GM19351 (cell line): Measurements from ENCODE around the gene ARHGAP9.

ENCODE experiments used
- ATAC-seq: cut with Tn5 transposase; IDR thresholded peaks from one replicate; pipeline ENCODE4 v1.9.1; 2021; ENCODE audit warnings: mild to moderate bottlenecking, moderate library complexity; ENCODE audit not compliant: unreplicated experiment

The ARHGAP9 gene

DNA sequence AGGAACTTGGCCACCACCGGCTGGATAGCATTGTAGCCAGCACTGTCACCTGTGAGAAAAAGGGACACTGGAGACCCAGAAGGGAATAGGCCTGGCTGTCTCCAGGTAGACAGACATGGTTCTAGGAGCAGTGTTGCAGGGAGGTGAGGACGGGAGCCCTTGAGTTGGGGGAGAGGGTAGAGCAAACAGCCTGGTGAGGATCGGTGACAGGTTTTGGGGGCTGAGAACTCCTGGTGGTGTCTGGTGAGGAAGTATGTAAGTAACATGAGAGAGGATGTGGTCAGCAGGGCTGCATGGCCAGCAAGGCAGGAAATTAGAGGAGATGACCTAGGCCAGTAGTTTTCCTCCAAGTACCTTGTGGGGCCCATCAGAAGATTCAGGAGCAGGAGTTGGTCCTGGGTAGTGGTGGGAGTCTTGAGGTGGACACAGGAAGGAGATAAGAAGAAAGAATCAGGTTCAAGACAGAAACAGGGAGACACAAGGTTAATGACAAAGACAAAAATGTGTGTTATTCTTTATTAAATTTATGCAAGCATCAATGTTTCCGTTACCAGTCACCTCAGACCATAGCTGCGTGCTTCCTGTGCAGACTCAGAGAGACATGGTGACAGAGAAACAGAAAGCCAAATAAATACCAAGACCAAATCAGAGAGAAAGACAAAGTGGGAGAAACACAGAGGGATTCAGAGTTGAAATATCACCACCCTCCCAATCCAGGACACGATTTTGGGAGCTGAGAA is at the start of gene ARHGAP9:
Gene ARHGAP9, minus strand, starts transcription at position 491 of the 740 bp plus-strand sequence. Its CDS starts 460 bp downstream, at position 31.
- peak; percentile 44 for ATAC-seq

DNA sequence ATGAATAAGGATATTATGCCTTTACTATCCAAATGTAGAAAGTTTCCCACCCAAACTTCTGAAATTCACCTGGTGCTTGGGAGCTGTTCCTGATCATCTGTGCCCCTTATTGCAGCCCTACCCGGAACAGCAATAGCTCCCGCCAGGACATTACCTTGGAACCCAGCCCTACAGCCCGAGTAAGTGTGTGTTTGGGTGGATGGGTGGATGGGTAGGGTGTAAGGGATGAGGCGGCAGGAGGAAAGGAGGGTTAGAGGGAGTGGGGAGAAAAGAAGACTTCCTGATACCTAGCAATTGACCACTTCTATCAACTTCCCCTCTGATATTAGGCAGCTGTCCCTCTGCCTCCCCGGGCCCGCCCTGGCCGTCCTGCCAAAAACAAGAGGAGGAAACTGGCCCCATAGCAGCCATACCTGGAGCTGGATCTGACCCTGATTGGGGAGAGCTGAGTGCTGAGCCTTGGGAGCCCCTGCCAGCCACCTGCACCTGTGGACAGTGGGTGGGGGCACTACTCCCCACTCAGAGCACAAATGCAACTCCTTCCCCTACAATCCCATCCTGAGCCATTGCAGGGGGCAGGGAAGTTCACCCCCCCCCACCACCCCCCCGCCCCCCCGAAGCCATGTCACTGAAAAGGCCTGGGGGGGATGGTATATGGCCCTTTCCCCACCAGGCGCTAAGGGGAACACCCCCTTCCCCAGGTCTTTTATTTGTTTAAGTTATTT is 49.3 kb upstream of the ARHGAP9 start:
- no peak for ATAC-seq

DNA sequence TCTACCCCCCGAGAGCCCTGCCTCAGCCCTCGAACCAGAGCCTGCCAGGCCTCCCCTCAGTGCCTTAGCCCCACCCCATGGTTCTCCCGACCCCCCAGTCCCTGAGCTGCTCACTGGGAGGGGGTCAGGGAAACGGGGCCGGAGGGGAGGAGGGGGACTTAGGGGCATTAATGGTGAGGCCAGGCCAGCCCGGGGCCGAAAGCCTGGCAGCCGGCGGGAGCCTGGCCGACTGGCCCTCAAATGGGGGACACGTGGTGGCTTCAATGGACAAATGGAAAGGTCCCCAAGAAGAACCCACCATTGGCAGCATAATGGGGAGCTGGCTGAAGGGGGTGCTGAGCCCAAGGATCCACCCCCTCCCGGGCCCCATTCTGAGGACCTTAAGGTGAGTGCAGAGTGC is 48.5 kb upstream of the ARHGAP9 start:
- no peak for ATAC-seq

DNA sequence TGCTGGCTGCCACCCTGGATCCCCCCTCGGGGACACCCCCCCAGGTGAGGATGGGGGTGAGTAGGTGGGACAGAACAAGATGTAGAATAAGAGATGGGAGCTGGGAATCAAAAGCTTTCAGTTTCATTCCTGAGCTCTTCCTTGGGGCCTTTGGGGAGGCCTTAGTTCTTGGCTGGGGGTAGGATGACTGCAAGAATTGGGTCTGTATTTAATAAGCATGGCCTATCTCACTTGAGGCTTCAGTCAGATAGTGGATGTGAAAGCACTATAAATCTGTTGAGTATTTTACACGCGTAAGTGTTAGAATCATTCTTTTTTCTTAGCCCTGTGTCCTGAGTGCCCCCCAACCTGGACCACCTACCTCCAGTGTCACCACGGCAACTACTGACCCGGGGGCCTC is 47.5 kb upstream of the ARHGAP9 start:
- no peak for ATAC-seq

DNA sequence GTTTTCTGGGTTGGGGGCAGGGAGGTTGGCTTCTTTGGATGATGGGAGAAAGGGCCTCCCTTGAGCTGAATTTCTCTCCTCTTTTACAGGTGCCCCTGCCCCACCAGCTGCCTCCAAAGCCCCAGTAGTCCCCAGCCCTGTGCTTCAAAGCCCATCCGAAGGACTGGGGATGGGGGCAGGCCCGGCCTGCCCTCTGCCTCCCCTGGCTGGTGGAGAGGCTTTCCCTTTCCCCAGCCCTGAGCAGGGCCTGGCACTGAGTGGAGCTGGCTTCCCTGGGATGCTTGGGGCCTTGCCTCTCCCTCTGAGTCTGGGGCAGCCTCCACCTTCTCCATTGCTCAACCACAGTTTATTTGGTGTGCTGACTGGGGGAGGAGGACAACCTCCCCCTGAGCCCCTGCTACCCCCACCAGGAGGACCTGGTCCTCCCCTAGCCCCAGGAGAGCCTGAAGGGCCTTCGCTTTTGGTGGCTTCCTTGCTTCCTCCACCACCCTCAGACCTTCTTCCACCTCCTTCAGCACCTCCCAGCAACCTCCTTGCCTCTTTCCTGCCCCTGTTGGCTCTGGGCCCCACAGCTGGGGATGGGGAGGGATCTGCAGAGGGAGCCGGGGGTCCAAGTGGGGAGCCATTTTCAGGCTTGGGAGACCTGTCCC is 46.9 kb upstream of the ARHGAP9 start:
- ATAC-seq = no peak

DNA sequence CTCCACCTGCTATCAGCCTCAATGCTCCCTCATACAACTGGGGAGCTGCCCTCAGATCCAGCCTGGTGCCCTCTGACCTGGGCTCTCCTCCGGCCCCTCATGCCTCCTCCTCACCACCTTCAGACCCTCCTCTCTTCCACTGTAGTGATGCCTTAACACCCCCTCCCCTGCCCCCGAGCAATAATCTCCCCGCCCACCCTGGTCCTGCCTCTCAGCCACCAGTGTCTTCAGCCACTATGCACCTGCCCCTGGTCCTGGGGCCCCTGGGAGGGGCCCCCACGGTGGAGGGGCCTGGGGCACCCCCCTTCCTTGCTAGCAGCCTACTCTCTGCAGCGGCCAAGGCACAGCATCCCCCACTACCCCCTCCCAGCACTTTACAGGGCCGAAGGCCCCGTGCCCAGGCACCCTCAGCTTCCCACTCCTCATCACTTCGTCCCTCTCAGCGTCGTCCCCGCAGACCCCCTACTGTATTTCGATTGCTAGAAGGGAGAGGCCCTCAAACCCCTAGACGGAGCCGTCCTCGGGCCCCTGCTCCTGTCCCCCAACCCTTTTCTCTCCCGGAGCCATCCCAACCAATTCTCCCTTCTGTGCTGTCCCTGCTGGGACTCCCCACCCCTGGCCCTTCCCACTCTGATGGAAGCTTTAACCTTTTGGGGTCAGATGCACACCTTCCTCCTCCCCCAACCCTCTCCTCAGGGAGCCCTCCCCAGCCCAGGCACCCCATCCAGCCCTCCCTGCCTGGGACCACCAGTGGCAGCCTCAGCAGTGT is 46.1 kb upstream of the ARHGAP9 start:
- ATAC-seq = no peak

DNA sequence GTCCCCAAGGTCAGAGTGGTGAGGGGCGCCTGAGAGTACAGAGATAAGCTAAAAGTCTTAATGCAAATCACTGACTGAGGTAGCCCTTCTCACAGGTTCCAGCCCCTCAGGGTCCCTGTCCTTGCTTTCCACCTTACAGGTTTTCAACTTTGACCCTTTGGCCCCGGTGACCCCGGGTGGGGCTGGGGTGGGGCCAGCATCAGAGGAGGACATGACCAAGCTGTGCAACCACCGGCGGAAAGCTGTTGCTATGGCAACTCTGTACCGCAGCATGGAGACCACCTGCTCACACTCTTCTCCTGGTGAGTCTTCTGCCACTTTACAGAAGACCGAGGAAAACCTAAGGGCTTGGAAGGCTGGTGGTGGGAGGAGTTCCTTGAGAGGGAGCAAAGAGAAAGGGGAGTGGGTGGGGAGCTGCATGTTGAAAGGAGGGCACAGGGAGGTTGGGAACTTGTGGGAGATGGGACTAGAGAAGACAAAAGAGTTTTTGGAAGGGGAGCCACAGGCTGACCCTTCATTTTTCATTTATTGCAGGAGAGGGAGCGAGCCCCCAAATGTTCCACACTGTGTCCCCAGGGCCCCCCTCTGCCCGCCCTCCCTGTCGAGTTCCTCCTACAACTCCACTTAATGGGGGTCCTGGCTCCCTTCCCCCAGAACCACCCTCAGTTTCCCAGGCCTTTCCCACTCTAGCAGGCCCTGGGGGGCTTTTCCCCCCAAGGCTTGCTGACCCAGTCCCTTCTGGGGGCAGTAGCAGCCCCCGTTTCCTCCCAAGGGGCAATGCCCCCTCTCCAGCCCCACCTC is 45.3 kb upstream of the ARHGAP9 start:
- no peak for ATAC-seq

DNA sequence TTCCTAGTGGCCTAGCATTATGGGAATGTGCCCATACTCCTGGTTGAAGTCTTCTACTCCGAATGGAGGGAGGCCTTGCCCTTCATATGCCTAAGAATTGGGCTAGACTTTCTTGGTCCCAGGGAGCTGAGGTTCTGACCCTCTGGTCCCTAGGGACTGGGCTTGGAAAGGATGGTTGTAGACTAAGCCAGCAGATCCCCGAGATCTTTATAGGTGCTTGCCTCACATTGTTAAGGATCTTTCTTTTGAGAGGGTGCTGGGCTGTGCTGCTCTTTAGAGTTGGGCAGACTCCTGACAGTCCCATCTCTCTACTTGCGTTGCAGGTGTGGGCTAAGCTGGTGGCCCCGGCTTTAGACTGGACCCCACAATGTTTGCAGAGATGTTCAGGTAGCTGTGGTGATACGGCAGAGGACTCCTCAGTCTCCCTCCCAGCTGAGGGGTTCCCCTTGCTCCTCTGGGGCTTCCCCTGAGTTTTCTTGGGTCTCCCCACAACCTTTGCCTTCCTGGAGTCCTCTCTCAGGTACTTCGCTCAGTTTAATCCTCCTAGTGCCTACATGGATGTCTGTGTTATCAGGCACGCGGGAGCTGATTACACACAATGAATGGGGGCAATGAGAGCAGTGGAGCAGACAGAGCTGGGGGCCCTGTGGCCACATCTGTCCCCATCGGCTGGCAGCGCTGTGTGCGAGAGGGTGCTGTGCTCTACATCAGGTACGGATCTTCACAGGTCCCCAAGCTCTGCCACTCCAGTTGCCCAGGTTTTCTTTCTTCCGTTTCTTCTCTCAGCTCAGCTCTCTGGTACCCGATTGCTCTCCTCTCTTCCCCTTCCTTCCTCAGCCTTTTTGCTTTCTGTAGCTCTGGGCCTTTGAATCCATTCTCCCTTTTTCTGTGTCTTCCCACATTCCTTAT is 44.3 kb upstream of the ARHGAP9 start:
- ATAC-seq = no peak

DNA sequence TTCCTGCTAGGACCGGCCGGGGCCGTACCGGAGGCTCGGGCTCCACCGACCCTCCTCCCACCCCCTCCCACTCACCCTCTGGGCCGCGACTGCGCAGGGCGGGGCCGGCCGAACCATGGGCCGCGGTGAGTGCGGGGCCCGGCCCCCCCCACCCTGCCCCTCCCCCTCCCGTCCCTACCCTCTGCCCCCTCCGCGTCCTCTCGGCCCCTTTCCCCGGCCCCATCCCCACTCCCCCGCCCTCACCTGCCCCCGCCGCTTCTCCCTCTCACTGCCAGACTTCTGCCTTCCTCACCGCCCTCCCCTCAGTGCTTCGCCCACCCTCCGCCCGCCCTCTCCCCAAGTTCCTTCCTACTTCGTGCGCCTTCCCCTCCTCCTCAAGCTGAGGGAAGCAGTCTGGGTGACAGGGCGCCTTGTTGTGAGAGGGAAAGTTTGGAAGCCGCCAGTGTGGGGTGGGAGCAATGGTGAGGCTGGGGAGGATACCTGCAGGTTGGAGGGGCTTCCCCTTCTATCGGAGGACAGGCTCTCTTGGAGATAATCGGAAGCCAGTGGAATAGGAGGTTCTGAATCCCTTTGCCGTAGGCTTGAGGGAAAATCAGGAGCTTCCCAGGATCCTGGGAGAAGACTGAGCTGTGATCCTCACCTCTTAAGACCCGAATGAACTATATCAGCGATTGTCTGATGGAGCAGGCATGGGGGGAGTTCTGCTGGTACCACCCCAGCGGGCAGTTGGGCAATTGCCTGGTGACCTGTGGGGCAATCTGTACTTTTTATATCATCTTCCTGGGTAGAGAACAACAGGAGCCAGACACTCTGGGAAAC is 43.4 kb upstream of the ARHGAP9 start:
- no peak for ATAC-seq

DNA sequence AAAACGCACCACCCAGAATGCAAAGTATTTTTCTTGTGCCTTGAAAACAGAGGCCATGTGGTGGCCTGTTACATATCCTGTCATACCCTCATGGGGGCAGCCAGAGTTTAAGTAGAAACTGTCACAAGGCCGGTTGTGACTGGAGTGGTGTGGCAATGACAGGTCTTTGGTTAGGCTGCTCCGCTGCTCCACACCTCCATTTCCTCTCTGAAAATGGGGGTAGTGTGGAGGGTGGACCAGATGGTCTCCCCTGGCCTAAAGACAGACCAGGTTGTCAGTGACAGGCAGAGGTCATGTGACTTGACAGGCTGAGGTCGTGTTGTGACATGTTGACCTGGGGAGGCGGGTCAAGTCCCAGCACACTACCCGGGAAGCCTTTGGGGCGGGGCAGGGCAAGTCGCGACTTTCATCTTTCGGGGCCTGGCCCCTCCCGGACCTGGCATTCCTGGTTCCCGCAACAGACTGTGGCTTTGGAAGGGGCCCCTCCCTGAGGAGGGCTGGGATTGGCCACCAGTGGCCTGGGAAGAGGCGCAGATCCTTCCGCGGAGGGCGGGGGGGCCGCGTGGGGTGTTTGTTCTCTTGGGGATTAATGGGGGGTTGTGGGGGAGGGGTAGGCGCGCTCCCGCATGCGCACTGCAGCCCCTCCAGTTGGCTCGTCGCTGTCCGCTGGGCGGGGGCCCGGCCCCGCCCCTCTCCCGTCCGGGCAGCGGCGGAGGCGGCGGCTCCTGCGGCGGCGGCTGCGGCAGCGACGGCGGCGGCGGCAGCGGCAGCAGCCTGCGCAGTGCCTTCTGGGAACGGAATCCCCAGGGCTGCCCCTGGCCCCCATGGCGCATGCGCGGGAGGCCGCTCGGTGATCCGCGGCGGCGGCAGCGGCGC is 42.6 kb upstream of the ARHGAP9 start, which contains the start of gene MBD6:
Gene MBD6, plus strand, starts transcription at position 814 of the 876 bp plus-strand sequence. CDS start 1,480 bp downstream, outside the sequence.
- ATAC-seq = peak; percentile 34

DNA sequence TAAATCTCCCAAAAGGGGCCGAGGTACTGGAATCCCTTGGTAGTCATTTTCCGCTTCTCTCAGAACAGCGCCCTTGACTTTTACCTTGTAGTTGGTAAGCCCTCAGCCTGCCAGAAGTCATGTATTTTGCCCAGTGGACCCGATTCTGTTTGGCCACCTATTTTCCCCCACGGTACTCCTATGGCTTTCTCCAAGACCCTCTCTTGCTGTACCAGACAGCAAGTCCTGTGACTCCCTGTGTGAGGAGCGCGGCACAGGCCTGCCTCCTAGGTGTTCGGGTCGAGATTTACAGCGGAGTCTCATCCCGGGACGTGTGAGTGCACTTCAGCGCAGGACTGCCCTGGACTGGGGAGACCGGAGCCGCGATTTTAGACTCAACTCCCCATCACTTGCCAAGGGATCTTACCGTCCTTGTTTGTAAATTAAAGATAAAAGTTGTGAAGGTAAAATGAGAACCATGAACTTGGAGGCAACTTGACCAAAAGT is 41.9 kb upstream of the ARHGAP9 start:
- ATAC-seq = no peak

DNA sequence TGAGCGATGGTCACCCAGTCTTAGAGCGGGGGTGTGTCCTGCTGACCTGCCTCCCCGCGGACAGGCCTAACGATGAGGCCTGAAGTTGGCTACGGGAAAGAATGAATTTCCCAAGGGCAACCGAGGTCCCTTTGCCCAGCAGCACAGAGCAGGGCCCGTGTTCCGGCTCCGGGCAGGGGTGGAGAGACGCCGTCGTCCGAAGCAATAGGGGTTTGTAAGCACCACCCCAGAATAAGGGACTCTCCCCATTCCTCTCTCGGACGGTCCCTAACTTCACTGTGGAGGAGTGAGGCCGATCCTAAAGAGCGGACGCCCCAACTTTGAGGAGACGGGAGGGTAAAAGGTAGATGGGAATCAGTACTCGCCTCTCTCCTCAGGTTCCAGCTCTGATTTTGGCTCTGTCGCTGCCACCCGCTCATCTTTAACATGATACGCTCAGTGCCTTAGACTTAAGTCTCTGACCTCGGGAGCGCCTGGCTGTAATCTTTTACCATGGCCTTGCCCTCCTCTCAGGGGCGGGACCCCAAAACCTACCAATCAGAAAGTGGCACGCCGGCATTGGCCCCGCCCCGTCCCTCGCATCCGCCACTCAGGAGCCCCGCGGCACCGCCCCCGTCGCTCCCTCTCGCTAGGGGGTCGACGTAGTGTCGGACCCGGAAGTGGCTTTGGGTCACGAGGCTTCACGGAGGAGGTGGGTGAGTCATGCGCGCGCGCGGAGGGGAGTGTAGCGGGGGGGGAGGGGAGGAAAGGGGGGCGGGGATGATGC is 40.6 kb upstream of the ARHGAP9 start, which contains the start of gene DDIT3:
Gene DDIT3, minus strand, starts transcription at position 462 of the 766 bp plus-strand sequence. CDS start 3,108 bp downstream, outside the sequence.
- peak; percentile 66 for ATAC-seq

DNA sequence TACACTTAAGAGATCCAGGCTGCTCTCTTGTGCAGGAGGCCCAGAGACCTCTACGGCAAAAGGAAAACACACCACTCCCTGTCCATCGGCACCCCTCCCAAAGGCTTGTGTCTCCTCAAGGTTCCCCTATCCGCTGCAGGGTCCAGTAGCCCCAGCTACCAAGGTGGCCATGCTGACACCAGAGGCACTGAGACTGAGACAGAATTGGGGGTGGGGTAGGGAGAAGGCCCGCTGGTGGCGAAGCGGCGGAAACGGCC is 40.1 kb upstream of the ARHGAP9 start:
- peak; percentile 10 for ATAC-seq

DNA sequence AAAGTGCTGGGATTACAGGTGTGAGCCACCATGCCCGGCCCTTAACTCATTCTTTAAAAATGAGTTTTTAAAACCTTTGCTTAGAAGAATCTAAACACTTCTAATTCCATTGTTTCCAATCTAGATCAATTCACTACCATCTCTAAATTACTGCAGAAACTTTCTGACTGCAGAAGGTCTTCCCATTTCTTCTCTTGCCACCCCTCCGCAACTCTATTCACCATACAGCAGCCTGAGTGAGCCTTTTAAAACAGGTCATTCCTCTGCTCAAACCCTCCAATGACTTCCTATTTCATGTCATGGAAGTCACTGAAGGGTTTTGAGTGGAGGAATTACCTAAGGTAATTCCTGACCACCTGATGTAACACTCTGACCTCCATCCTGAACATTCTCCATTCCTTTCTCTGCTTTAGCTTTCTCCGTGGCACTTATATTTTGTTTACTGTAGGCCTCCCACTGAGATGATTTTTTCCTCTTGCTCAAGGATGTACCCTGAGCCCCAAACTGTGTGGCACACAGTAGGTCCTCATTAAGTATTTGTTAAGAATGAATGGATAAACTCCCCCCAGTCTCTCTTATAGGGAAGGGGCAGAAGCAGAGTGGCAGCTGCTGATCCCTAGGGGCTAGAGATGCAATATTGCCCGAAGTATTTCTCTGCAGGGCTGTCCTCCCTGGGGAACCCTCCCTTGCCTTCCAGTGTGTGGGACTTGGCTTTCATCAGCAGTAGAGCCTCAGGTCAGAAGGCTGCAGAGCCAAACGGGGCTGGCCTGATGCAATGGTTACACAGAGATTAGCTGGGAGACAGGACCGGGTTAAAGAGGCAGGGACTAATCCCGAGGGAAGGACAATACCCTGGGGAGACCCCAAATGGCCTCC is 39.5 kb upstream of the ARHGAP9 start:
- ATAC-seq = no peak

DNA sequence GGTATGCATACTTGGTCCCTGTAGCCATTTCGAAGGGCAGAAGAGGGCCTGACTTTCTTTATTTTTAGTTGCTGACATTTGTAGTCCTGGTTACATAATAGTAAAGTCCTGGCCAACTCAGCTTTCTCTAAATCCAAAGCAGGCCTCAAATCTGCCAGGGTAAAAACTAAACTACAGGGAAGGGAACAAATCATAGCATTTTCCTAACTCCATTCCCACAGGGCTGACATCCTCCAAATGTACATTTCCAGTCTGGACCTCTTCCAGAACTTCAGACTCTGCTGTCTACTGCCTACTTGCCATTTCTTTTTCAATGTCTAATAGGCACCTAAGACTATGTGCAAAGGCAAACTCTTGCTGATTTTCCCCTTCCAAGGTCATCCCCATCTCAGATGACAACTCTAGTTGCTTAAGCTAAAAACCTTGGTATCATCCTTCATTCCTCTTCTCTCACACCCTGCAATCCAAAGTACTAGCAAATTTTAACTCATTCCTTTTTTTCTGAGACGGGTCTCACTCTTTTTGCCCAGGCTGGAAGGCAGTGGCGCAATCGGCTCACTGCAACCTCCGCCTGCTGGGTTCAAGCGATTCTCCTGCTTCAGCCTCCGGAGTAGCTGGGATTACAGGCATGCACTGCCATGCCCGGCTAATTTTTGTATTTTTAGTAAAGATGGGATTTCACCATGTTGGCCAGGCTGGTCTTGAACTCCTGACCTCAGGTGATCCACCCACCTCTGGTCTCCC is 38.7 kb upstream of the ARHGAP9 start:
- no peak for ATAC-seq
